Neutrophil (primary cell): ENCODE measurements around the gene RAP1GAP2.

Experiments
- H3K27ac ChIP-seq: fragments of 200-600 bp; sonication (generic); 2 replicates; pipeline ENCODE4 v1.5.1; 2016; ENCODE audit warnings: mild to moderate bottlenecking, moderate library complexity
- H3K27me3 ChIP-seq: fragments of 200-600 bp; sonication (generic); 2 replicates; pipeline ENCODE4 v1.6.0; 2016; ENCODE audit warnings: mild to moderate bottlenecking
- H3K36me3 ChIP-seq: fragments of 200-600 bp; sonication (generic); 2 replicates; pipeline ENCODE4 v1.5.1; 2017
- H3K4me1 ChIP-seq, 2 experiments: fragments of 200-600 bp in 1 of 2; sonication (generic) in 1 of 2; 1 replicate in 1 of 2; 2 replicates in 1 of 2; pipeline versions ENCODE4 v1.5.1 to v1.6.1; 2013 to 2016; ENCODE audit warnings: low read depth in 1 of 2, low read length in 1 of 2, mild to moderate bottlenecking in 1 of 2, moderate library complexity in 1 of 2; ENCODE audit not compliant: control insufficient read depth in 1 of 2, insufficient read depth in 1 of 2
- H3K4me3 ChIP-seq, 2 experiments: fragments of 200-600 bp in 1 of 2; sonication (generic) in 1 of 2; 1 replicate in 1 of 2; 2 replicates in 1 of 2; pipeline ENCODE4 v1.5.1; 2013 to 2016; ENCODE audit warnings: low read depth in 1 of 2, low read length in 1 of 2, mild to moderate bottlenecking in 1 of 2, moderate library complexity in 1 of 2
- H3K9me3 ChIP-seq: fragments of 200-600 bp; sonication (generic); 2 replicates; pipeline ENCODE4 v1.5.1; 2016
- CTCF ChIP-seq: fragments of 200-600 bp; sonication (generic); IDR thresholded peaks from 2 replicates; pipeline ENCODE4 v1.5.1; 2016; ENCODE audit warnings: antibody characterized with exemption

RAP1GAP2 gene

GRCh38 chr17:2911035-2911754 is 115.0 kb downstream of the RAP1GAP2 start:
- Histone ChIP-seq H3K4me3 (no peak overlapping the region), H3K27ac (no peak overlapping the region), H3K9me3 (no peaks in the 10 kb centered on the region), H3K36me3 (peaks cover 62% of the 10 kb centered on the region), H3K4me1 (no peaks in the 10 kb centered on the region), H3K27me3 (no peaks in the 10 kb centered on the region)
- no peak for TF ChIP-seq CTCF

DNA sequence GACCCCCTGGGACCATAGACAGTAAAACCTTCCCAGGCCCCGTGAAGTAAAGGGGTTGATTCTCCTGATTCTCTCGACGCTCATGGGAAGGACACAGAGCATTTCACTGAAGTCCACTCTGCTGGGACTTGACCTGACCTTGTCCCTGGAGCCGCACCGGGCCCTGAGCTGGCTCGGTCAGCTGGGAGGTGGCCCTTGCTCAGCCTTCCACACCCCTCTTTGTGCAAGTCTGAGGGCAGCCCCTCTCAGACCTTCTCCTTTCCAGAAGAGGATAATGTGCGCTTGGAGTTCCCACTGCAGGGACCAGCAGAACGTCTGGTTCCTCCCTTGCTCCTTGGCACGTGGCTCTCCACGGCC is 115.5 kb downstream of the RAP1GAP2 start:
- Histone ChIP-seq H3K9me3 (no peaks in the 10 kb centered on the region), H3K4me1 (no peaks in the 10 kb centered on the region), H3K27ac (no peak overlapping the region), H3K27me3 (no peaks in the 10 kb centered on the region), H3K36me3 (peaks cover 62% of the 10 kb centered on the region), H3K4me3 (no peak overlapping the region)
- TF ChIP-seq CTCF: no peak

GRCh38 chr17:2912754-2913153 is 116.5 kb downstream of the RAP1GAP2 start:
- H3K27ac ChIP-seq: no peak overlapping the region
- no peaks in the 10 kb centered on the region for H3K4me1 ChIP-seq
- TF ChIP-seq CTCF: no peak
- H3K9me3 ChIP-seq: no peaks in the 10 kb centered on the region
- H3K4me3 ChIP-seq: no peak overlapping the region
- H3K27me3 ChIP-seq: no peaks in the 10 kb centered on the region
- peaks cover 53% of the 10 kb centered on the region for H3K36me3 ChIP-seq

DNA sequence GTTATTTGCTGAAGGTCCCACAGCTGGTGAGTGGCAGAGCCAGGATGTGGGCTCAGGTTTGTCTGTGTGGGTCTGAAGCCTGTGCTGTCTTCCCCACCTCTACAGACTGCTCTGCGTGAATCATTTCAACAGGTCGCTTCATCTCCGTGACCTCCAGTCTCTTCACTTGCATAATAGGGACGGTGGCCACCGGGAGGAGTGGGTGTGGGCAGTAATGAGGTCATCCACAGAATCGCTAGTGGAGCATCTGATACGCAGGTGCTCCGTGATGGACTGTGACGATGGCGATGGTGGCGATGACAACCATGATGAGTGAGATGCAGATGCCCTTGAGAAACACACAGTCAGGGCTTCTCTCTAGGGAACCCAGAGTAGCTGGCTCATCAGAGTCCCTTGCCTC is 120.2 kb downstream of the RAP1GAP2 start:
- Histone ChIP-seq H3K9me3 (no peaks in the 10 kb centered on the region), H3K4me3 (no peak overlapping the region), H3K27me3 (no peaks in the 10 kb centered on the region), H3K4me1 (no peaks in the 10 kb centered on the region), H3K27ac (no peak overlapping the region), H3K36me3 (peaks cover 23% of the 10 kb centered on the region)
- no peak for TF ChIP-seq CTCF

DNA sequence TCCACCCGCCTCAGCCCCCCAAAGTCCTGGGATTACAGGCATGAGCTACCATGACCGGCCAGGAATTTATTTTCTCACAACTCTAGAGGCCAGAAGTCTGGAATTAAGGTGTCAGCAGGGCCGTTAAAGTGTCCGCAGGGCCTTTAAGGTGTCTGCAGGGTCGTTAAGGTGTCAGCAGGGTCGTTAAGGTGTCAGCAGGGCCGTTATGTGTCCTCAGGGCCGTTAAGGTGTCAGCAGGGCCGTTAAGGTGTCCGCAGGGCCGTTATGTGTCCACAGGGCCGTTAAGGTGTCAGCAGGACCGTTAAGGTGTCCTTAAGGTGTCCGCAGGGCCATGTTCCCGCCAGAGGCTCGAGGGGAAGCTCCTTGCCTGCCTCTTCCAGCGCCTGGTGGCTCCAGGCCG is 125.2 kb downstream of the RAP1GAP2 start:
- Histone ChIP-seq H3K36me3 (peaks cover 18% of the 10 kb centered on the region), H3K27ac (no peak overlapping the region)

More for the DNA sequence above, 125.2 kb downstream of the RAP1GAP2 start:
- Histone ChIP-seq H3K4me1 (peaks cover 9 to 21% of the 10 kb centered on the region in 2 experiments), H3K27me3 (no peaks in the 10 kb centered on the region), H3K4me3 (no peak overlapping the region), H3K9me3 (no peaks in the 10 kb centered on the region)
- no peak for TF ChIP-seq CTCF
